ENCODE measurements around the gene CHN2.

The CHN2 gene

GRCh38 chr7:29315122-29315891 lies 120.7 kb downstream of the CHN2 start:
- DNase-seq: no peak

GRCh38 chr7:29315892-29316270 lies 121.3 kb downstream of the CHN2 start:
- no peak for DNase-seq

- DNase-seq: no peak
Measured at GRCh38 chr7:29316926-29317325, 122.4 kb downstream of the CHN2 start.

- no peak for DNase-seq
Measured at GRCh38 chr7:29318853-29319718, 124.5 kb downstream of the CHN2 start.

- peak; percentile 11 for DNase-seq
Measured at GRCh38 chr7:29319719-29320521, 125.3 kb downstream of the CHN2 start.

GRCh38 chr7:29320577-29320976 lies 126.0 kb downstream of the CHN2 start:
- DNase-seq: no peak

GRCh38 chr7:29322023-29322712 lies 127.6 kb downstream of the CHN2 start:
- DNase-seq: no peak

- no peak for DNase-seq
Measured at GRCh38 chr7:29325476-29325875, 130.9 kb downstream of the CHN2 start.

GRCh38 chr7:29326864-29327263 lies 132.3 kb downstream of the CHN2 start:
- no peak for DNase-seq

GRCh38 chr7:29327455-29327854 lies 132.9 kb downstream of the CHN2 start:
- DNase-seq: no peak

- no peak for DNase-seq
Measured at GRCh38 chr7:29328045-29328444, 133.5 kb downstream of the CHN2 start.

- no peak for DNase-seq
Measured at GRCh38 chr7:29328811-29329210, 134.2 kb downstream of the CHN2 start.

GRCh38 chr7:29329686-29330085 lies 135.1 kb downstream of the CHN2 start:
- no peak for DNase-seq

GRCh38 chr7:29330136-29330535 lies 135.6 kb downstream of the CHN2 start:
- DNase-seq: no peak

GRCh38 chr7:29331163-29331562 lies 136.6 kb downstream of the CHN2 start:
- DNase-seq: no peak

GRCh38 chr7:29332042-29332811 lies 137.7 kb downstream of the CHN2 start:
- DNase-seq: no peak

- DNase-seq: no peak
Measured at GRCh38 chr7:29332875-29333855, 138.6 kb downstream of the CHN2 start.

- DNase-seq: no peak
Measured at GRCh38 chr7:29335188-29336083, 140.9 kb downstream of the CHN2 start.

- no peak for DNase-seq
Measured at GRCh38 chr7:29337546-29338116, 143.1 kb downstream of the CHN2 start.
